Endothelial cell of umbilical vein (primary cell): ENCODE data around the gene ULK4.

Experiments
- CTCF ChIP-seq, 2 donors: IDR thresholded peaks; 1 replicate in 1 of 2; 2 replicates in 1 of 2; pipeline ENCODE4 v1.5.1; 2011; ENCODE audit warnings: low read length in 2 of 2, mild to moderate bottlenecking in 2 of 2, moderate library complexity in 2 of 2, control low read depth in 1 of 2, inconsistent platforms in 1 of 2, low read depth in 1 of 2; ENCODE audit not compliant: insufficient read depth in 1 of 2; ENCODE audit errors: extremely low read depth in 1 of 2
- FOS ChIP-seq: IDR thresholded peaks from 2 replicates; pipeline ENCODE4 v1.6.1; 2011; ENCODE audit warnings: mild to moderate bottlenecking, low read length, moderate library complexity, borderline replicate concordance; ENCODE audit not compliant: insufficient read depth
- POLR2AphosphoS5 ChIP-seq: IDR thresholded peaks from 2 replicates; pipeline ENCODE4 v1.6.1; 2012; ENCODE audit warnings: low read depth, mild to moderate bottlenecking, control low read depth, low read length, moderate library complexity; ENCODE audit not compliant: insufficient read depth

GRCh38 chr3:41490360-41490759 is 471.5 kb downstream of the ULK4 start:
- TF ChIP-seq CTCF (IDR thresholded peaks at IDR 0.05; ENCODE audit: extremely low read depth in 1 of 2, insufficient read depth in 1 of 2, low read depth in 1 of 2, low read length in 2 of 2) = no peak
- no peak for TF ChIP-seq POLR2AphosphoS5
- no peak for TF ChIP-seq FOS
